Measurements from ENCODE around the gene CCDC102A. TPM values are rescaled to one million over a fixed set of nuclear protein-coding genes. Genes with fewer than 3 reads are reported as not detected.
A peak's percentile ranks its signal among the peaks of the same experiment; 100 is the strongest.

Gene CCDC102A
- polyA plus RNA-seq, 3 donors = not detected

DNA sequence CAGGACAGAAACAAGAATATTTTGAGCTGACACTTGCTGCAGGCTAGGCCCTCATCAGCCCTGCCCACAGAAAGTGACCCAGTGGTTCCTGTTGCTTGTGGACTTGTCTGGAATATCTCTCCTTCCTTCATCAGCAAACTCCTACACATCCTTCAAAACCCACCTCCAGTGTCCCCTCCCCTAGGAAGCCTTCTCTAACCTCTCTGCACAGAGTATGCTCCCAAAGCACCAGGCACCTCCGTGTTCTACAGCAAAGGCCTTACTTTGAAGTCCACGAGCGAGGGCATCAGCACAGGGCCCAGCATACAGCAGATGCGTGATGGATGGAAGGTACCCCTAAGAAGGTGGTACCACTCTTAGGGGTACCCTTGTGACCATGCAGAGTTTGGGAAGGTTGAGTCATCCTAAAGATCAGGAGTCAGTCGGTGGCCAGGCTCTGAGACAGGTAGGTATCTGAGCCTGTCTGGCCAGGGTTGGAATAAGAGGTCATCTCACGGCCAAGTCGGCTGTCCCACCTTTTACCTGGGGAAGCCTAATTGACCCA, 2.0 kb downstream of the CCDC102A start:
- intact Hi-C loops (cut with micrococcal nuclease) = no loop called here
- DNase-seq = no peak

DNA sequence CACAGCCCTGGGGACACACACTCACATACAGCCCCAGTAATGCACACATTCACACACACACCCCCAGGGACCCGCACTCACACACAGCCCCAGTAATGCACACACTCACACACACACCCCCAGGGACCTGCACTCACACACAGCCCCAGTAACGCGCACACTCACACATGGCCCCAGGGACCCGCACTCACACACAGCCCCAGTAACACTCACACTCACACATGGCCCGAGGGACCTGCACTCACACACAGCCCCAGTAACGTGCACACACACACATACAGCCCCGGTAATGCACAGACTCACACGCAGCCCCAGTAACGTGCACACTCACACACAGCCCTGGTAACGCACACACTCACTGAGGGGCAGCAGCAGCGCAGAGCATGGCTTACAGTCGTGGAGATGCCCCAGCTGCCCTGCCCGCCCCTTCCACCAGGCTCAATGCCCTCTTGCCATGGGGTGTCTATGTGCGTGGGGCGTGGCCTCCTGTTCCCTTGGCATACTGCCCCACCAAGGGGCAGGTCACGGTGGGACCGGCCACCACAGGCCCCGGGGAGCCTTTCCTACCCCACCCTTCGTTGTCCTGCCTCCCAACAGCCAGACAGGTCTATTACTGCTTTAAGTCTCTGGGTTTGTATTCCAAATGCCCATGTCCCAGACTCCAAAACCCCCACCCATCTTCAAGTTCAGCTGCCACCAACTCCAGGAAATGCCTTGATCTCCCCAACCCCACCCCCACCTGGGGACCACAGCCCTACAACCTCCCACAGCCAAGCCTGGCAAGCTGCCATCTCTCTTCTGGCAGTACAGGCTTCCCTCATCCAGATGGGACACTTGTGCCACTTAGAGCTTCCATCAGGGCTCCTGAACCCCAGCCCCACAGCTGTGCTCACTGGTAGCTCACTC, 2.7 kb downstream of the CCDC102A start:
- H4K20me1 ChIP-seq (ENCODE audit: insufficient read depth, low read length) = peaks cover 11% of the 10 kb centered on the region
- Mint-ChIP-seq H3K36me3 (peaks cover 0 to 7% of the 10 kb centered on the region in 2 donors), H3K4me1 (peaks cover 58% of the 10 kb centered on the region), H3K27me3 (ENCODE audit: low read depth in 3 of 3) (peaks cover 74 to 91% (median 83%) of the 10 kb centered on the region in 3 donors), H3K9me3 (peaks cover 0 to 17% (median 6%) of the 10 kb centered on the region in 7 donors), H3K4me3 (peak overlapping the region in 1 of 2 donors; percentile 70), H3K27ac (no peak overlapping the region)
- WGBS (ENCODE audit: insufficient coverage) = 42% methylated on average over 10 of the region's 19 CpGs
- H3K27ac ChIP-seq (ENCODE audit: low read depth in 1 of 2, low read length in 2 of 2) = no peak overlapping the region
- no peak overlapping the region for H3K9ac ChIP-seq (ENCODE audit: insufficient read depth, low read length, poor library complexity, severe bottlenecking)
- no peak overlapping the region for H2AFZ ChIP-seq (ENCODE audit: insufficient read depth, low read depth, low read length, poor library complexity, severe bottlenecking)
- no peak overlapping the region for H3K4me2 ChIP-seq (replicated peaks; ENCODE audit: extremely low read depth, low read length, poor library complexity, severe bottlenecking)
- intact Hi-C loops (cut with micrococcal nuclease) = no loop called here
- no peak overlapping the region for H3K4me3 ChIP-seq (replicated peaks in 1 of 3; ENCODE audit: low read depth in 2 of 3, low read length in 3 of 3)
- peaks cover 25 to 84% of the 10 kb centered on the region in 2 donors for H3K27me3 ChIP-seq (ENCODE audit: control insufficient read depth in 2 of 2, insufficient read depth in 2 of 2, low read length in 2 of 2)
- no peak for DNase-seq
- H3K79me2 ChIP-seq (ENCODE audit: insufficient read depth, low read length) = no peaks in the 10 kb centered on the region
- TF ChIP-seq, protein P1, sequence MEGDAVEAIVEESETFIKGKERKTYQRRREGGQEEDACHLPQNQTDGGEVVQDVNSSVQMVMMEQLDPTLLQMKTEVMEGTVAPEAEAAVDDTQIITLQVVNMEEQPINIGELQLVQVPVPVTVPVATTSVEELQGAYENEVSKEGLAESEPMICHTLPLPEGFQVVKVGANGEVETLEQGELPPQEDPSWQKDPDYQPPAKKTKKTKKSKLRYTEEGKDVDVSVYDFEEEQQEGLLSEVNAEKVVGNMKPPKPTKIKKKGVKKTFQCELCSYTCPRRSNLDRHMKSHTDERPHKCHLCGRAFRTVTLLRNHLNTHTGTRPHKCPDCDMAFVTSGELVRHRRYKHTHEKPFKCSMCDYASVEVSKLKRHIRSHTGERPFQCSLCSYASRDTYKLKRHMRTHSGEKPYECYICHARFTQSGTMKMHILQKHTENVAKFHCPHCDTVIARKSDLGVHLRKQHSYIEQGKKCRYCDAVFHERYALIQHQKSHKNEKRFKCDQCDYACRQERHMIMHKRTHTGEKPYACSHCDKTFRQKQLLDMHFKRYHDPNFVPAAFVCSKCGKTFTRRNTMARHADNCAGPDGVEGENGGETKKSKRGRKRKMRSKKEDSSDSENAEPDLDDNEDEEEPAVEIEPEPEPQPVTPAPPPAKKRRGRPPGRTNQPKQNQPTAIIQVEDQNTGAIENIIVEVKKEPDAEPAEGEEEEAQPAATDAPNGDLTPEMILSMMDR (IDR thresholded peaks at IDR 0.05) = no peak
- H3K36me3 ChIP-seq (replicated peaks in 1 of 2; ENCODE audit: control insufficient read depth in 1 of 2, insufficient read depth in 2 of 2, low read length in 2 of 2) = no peaks in the 10 kb centered on the region
- H3K4me1 ChIP-seq (ENCODE audit: control insufficient read depth in 1 of 2, insufficient read depth in 2 of 2, low read length in 2 of 2) = peaks cover 46 to 59% of the 10 kb centered on the region in 2 donors
- H3K9me3 ChIP-seq (replicated peaks in 1 of 2; ENCODE audit: control insufficient read depth in 1 of 2, insufficient read depth in 1 of 2, low read length in 2 of 2) = no peaks in the 10 kb centered on the region

More for the DNA sequence above, 2.0 kb downstream of the CCDC102A start:
- TF ChIP-seq, protein P1 (IDR thresholded peaks at IDR 0.05) = no peak
- Mint-ChIP-seq H3K27ac (peak overlapping the region in 1 of 7 donors; percentile 55), H3K9me3 (peaks cover 0 to 18% (median 6%) of the 10 kb centered on the region in 7 donors), H3K4me3 (peak overlapping the region in 1 of 2 donors; percentile 70), H3K27me3 (ENCODE audit: low read depth in 3 of 3) (peaks cover 79 to 97% (median 88%) of the 10 kb centered on the region in 3 donors), H3K36me3 (peaks cover 0 to 7% of the 10 kb centered on the region in 2 donors), H3K4me1 (peaks cover 61% of the 10 kb centered on the region)
- H3K9ac ChIP-seq (ENCODE audit: insufficient read depth, low read length, poor library complexity, severe bottlenecking) = no peak overlapping the region
- H3K4me3 ChIP-seq (replicated peaks in 1 of 3; ENCODE audit: low read depth in 2 of 3, low read length in 3 of 3) = no peak overlapping the region
- H4K20me1 ChIP-seq (ENCODE audit: insufficient read depth, low read length) = peaks cover 11% of the 10 kb centered on the region
- WGBS (ENCODE audit: insufficient coverage) = 93% methylated on average over 7 of the region's 7 CpGs
- H3K79me2 ChIP-seq (ENCODE audit: insufficient read depth, low read length) = no peaks in the 10 kb centered on the region
- no peak overlapping the region for H3K27ac ChIP-seq (ENCODE audit: low read depth in 1 of 2, low read length in 2 of 2)
- H3K9me3 ChIP-seq (replicated peaks in 1 of 2; ENCODE audit: control insufficient read depth in 1 of 2, insufficient read depth in 1 of 2, low read length in 2 of 2) = no peaks in the 10 kb centered on the region
- H3K36me3 ChIP-seq (replicated peaks in 1 of 2; ENCODE audit: control insufficient read depth in 1 of 2, insufficient read depth in 2 of 2, low read length in 2 of 2) = no peaks in the 10 kb centered on the region
- no peak overlapping the region for H3K4me2 ChIP-seq (replicated peaks; ENCODE audit: extremely low read depth, low read length, poor library complexity, severe bottlenecking)
- peaks cover 48 to 59% of the 10 kb centered on the region in 2 donors for H3K4me1 ChIP-seq (ENCODE audit: control insufficient read depth in 1 of 2, insufficient read depth in 2 of 2, low read length in 2 of 2)
- no peak overlapping the region for H2AFZ ChIP-seq (ENCODE audit: insufficient read depth, low read depth, low read length, poor library complexity, severe bottlenecking)
- peaks cover 26 to 89% of the 10 kb centered on the region in 2 donors for H3K27me3 ChIP-seq (ENCODE audit: control insufficient read depth in 2 of 2, insufficient read depth in 2 of 2, low read length in 2 of 2)
